ENCODE data around the gene DCBLD1. TPM values are rescaled to one million over a fixed set of nuclear protein-coding genes. Genes with fewer than 3 reads are reported as not detected.

Gene DCBLD1
- total RNA-seq, 1 experiment from 2014 or later, result 11.2 TPM

- peaks cover 12% of the 10 kb centered on the region; the same call in 1 of the 2 replicates for H3K4me1 Mint-ChIP-seq
- no peak for DNase-seq (ENCODE audit: low spot score)
- H3K27ac Mint-ChIP-seq, result no peak overlapping the region
- peaks cover 3% of the 10 kb centered on the region; the same call in 1 of the 2 replicates for H3K9me3 Mint-ChIP-seq
- no peak overlapping the region for H3K4me3 Mint-ChIP-seq
- ChIA-PET POLR2A (no interaction called here), CTCF (no interaction called here)
- no peak for ATAC-seq
- H3K27me3 Mint-ChIP-seq (ENCODE audit: low read depth), result no peaks in the 10 kb centered on the region
- H3K36me3 Mint-ChIP-seq, result peaks cover 4% of the 10 kb centered on the region
- TF ChIP-seq ATF6 (CRISPR knock-in tag; IDR thresholded peaks at IDR 0.05) (no peak), RELA (CRISPR knock-in tag; IDR thresholded peaks at IDR 0.05; ENCODE audit: borderline replicate concordance) (no peak), ZSCAN18 (CRISPR knock-in tag; IDR thresholded peaks at IDR 0.05) (no peak), ZNF396 (CRISPR knock-in tag; IDR thresholded peaks at IDR 0.05; ENCODE audit: borderline replicate concordance) (no peak), ZNF219 (CRISPR knock-in tag; IDR thresholded peaks at IDR 0.05; ENCODE audit: borderline replicate concordance) (no peak), ATF3 (CRISPR knock-in tag; conservative IDR thresholded peaks at IDR 0.05) (no peak), ZNF232 (CRISPR knock-in tag; IDR thresholded peaks at IDR 0.05) (no peak)
These were observed 11.0 kb downstream of the DCBLD1 start for GRCh38 chr6:117493470-117493869.

GRCh38 chr6:117494283-117494682 is 11.8 kb downstream of the DCBLD1 start:
- no peak for TF ChIP-seq ETV6 (CRISPR knock-in tag; IDR thresholded peaks at IDR 0.05)
- no peak for TF ChIP-seq ZSCAN18 (CRISPR knock-in tag; IDR thresholded peaks at IDR 0.05)
- no peak for TF ChIP-seq JUN (CRISPR knock-in tag; IDR thresholded peaks at IDR 0.05)
- no peak for TF ChIP-seq CREB1 (CRISPR knock-in tag; IDR thresholded peaks at IDR 0.05)
- no peak for TF ChIP-seq NFATC4 (CRISPR knock-in tag; IDR thresholded peaks at IDR 0.05)
- TF ChIP-seq FOXJ3 (CRISPR knock-in tag; IDR thresholded peaks at IDR 0.05; ENCODE audit: borderline replicate concordance), result no peak
- no peak for TF ChIP-seq AFF4 (CRISPR knock-in tag; IDR thresholded peaks at IDR 0.05; ENCODE audit: borderline replicate concordance)
- TF ChIP-seq FOXP1 (CRISPR knock-in tag; IDR thresholded peaks at IDR 0.05; ENCODE audit: borderline replicate concordance), result no peak
- no peak for TF ChIP-seq ZNF121 (CRISPR knock-in tag; IDR thresholded peaks at IDR 0.05)
- no peak for TF ChIP-seq USF1 (CRISPR knock-in tag; IDR thresholded peaks at IDR 0.05)
- TF ChIP-seq GRHL2 (CRISPR knock-in tag; IDR thresholded peaks at IDR 0.05; ENCODE audit: insufficient replicate concordance, severe bottlenecking), result no peak
- TF ChIP-seq CTCF (IDR thresholded peaks at IDR 0.05), result no peak
- TF ChIP-seq ZNF138 (CRISPR knock-in tag; conservative IDR thresholded peaks at IDR 0.05), result no peak
- no peak for TF ChIP-seq ATF6 (CRISPR knock-in tag; IDR thresholded peaks at IDR 0.05)
- no peak for TF ChIP-seq MXD4 (CRISPR knock-in tag; IDR thresholded peaks at IDR 0.05; ENCODE audit: borderline replicate concordance)
- ChIA-PET CTCF (no interaction called here), POLR2A (no interaction called here)
- H3K27me3 Mint-ChIP-seq (ENCODE audit: low read depth), result no peaks in the 10 kb centered on the region
- H3K9me3 Mint-ChIP-seq, result no peaks in the 10 kb centered on the region
- ATAC-seq (no peak), DNase-seq (ENCODE audit: low spot score) (no peak)
- no peak overlapping the region for H3K27ac Mint-ChIP-seq
- no peaks in the 10 kb centered on the region for H3K36me3 Mint-ChIP-seq
- H3K4me1 Mint-ChIP-seq, result peaks cover 12% of the 10 kb centered on the region; the same call in 1 of the 2 replicates
- no peak overlapping the region for H3K4me3 Mint-ChIP-seq
